Melanocyte of skin (primary cell): ENCODE data around the gene PSORS1C2. TPM values are rescaled to one million over a fixed set of nuclear protein-coding genes. Genes with fewer than 3 reads are reported as not detected.

ENCODE experiments used
- small RNA-seq, 2 donors: library from RNA; depleted of rRNA; stranded (forward); fragments of <200 nt; gene quantifications; one replicate each; pipeline ENCODE3, GENCODE V24; 2012
- total RNA-seq, 2 donors: library from RNA; depleted of rRNA; stranded (reverse); fragments of >200 nt; gene quantifications; 2 replicates each; pipeline ENCODE4 v1.2.3, GENCODE V29; 2012

Gene PSORS1C2
- total RNA-seq, result not detected

DNA sequence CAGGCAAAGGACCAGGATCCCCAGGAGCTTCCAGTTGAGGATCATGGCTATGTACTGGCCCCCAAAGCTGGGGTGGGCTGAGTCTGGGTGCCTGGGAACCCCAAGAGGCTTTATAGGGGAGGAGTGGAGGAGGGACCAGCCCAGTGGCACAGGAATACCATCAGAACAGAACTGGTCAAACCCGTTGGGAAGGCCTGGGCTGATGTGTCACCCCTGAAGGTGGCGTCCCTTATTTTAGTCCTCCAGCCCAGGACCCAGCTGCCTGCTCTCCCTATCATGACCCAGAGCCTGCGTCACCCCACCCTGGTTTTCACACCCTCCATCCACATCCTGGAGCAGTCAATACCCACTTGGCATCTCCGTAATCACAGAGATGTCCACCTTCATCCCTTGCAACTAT, at the start of gene PSORS1C2:
TSS of gene PSORS1C2 (minus strand) at position 85 of the 400 bp plus-strand sequence. CDS start at position 45, 40 bp downstream.

DNA sequence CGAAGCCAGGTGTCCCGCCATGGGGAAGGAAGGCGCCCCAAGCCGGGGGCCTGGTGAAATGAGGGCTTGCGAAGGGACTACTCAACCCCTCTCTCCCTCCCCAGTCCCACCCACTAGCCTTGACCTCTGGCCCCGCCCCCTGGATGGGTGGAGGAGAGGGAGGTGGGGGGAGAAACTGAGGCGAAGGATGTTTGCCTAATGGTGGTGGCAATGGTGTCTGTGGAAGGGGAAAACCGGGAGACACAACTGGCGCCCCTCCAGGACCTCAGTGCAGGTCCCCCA, 31.7 kb upstream of the PSORS1C2 start, which contains the start of gene POU5F1:
TSS of gene POU5F1 (minus strand) at position 83 of the 282 bp plus-strand sequence. CDS start at position 21, 62 bp downstream.

DNA sequence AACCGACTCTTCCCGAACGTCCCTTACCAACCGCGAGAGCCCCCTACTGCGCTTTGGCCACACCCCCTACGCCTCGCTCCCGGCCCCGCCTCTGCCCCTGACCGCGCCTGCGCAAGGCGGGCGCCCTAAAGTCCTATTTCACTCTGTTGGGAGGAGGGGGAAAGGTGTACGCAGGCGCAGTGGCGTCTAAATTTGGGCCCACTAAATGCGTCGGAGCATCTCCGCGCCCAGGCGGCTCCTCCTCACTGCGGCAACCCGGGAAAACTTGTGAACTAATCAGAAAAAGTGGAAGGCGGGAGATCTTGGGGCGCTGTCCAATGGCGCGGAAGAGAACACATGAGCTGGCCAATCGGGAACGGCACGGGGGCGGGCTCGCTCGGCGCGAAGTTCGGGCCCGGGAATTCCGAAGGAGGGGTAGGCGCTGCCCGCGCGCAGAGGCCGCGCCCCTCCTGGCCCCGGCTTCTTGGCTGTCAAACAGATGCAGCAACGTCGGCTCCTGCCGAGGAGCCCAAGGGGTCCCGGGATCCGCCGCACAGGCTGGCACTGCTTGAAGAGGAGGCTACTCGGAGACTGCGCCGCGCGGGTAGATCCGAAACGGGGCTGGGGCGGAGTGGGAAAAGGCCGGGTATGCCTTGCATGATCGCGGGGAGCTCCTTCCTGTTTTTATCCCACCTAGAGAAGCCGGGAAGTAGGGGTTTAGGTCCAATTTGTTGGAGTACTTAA, 19.4 kb upstream of the PSORS1C2 start, which contains the start of gene TCF19:
TSS of gene TCF19 (plus strand) at position 450 of the 723 bp plus-strand sequence. CDS start 881 bp downstream, outside the sequence.

DNA sequence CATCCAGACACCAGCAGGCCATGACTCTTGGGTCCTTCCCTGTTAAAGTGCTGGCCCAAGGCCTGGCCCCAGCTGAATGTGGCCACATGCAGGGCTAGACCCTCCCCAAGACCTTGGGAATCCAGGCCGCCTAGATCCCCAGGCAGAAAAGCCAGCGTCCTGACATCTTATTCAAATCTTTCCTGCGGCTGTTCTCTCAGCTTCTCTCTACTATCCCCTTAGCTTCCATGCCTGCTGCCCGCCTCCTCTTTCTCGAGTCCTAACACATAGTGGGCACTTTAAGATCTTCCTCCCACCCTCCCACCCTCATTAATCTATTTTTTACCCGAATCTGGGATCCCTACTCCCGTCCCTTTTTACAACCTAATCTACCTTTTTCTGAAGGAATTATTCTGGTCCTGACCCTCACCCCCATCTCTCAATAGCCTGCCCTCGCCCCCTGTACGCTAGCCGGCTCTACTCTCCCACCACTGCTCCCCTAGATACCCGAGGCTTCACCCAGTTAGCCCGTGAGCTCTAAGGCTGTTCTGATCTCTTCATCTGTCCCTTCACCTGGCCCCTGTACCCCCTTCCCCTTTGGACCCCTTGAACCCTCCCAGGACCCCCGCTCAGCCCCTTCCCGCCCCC, 18.8 kb upstream of the PSORS1C2 start, which contains the start of gene CCHCR1:
TSS of gene CCHCR1 (minus strand) at position 290 of the 627 bp plus-strand sequence. CDS start at position 88, 202 bp downstream.

DNA sequence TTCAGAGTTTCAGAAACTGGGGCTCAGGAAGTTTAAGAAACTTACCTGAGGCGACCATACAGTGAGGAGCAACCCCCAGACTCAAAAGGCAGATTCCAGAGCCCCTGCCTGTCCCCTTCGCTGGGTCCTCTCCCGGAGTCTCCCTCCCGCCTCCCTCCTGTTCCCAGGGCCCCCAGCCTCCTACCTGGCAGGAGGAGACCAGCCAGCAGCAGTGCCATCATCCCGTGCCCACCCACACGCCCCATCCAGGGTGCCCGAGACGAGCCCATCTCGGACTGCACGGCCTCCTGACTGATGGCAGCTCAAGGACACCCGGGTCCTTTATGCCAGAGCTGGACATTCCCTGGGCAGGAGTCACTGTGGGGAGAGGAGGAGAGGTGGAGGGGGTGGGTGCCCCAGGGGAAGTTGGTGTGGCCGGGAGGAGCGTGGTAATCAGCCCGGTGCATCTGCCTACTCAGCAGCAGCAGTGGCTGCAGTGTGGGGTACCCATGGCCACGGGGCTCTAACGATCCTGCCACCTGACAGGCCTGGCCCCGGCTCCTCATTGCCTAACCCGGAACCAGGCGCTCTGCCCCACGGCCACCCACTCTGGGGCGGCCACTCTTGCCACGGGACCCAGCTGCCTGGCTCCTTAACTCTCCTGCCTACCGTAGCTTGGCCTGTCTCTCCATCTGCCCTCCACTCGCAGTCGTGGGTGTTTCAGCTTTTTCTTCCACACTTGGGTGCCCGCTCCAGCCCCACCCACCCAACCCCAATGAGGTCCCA, 18.5 kb downstream of the PSORS1C2 start, which contains the start of gene CDSN:
TSS of gene CDSN (minus strand) at position 296 of the 765 bp plus-strand sequence. CDS start at position 269, 27 bp downstream.

DNA sequence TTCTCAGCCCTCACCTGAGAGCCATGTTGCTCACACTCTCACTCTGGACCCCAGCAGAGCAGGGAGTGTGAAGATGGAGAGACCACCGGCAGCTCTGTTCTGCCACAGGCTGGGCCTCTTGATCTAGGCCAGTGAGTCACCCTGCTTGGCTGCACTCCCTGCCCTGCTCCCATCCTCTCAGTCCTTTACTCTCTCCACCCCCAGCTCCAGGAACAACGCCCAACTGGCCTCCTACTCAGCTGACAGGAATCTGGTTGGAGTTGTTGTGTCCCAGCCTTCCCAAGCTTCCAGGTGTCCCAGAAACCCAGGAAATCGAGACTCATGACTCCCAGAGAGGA, 24.4 kb downstream of the PSORS1C2 start, which contains the start of gene PSORS1C1:
TSS of gene PSORS1C1 (plus strand) at position 260 of the 338 bp plus-strand sequence. CDS start 14,833 bp downstream, outside the sequence.

DNA sequence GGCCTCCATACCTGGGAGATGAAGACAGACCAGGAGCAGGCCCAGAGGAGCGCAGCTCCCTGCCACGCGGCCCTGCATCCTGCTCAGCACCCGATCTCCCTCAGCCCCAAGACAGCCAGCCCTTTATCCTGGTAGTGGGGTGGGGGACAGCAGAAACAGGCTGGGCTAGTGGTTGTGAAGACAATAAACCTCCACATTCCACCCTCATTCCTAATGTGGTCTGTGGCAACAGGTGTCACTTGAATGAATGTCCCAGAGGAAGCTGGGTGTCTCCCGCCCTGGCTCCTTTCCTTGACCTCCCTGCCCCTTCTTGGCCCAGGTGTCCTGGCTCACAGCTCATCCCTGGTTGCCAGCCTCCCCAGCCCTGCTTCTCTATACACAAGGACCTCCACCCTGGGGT, 26.4 kb downstream of the PSORS1C2 start, which contains the start of gene C6orf15:
TSS of gene C6orf15 (minus strand) at position 98 of the 400 bp plus-strand sequence. CDS start at position 78, 20 bp downstream.

Small RNA genes lying within 50 kb of the gene (small RNA-seq; reads per million reads assigned to genes)
- 0 reads per million in 2 donors for gene POLR2LP1

Other genes starting within 250 kb of the PSORS1C2 start
- 10 to 100 TPM; 12.0 to 17.3 TPM for gene GTF2H4, start 230.9 kb downstream of the PSORS1C2 start, total RNA-seq
- 10 to 100 TPM; 19.3 to 24.8 TPM for gene VARS2, start 224.8 kb downstream of the PSORS1C2 start, total RNA-seq
- not detected for gene SFTA2, start 206.9 kb downstream of the PSORS1C2 start, total RNA-seq
- gene MUCL3, start 198.1 kb downstream of the PSORS1C2 start, total RNA-seq, result not detected
- gene MUC21, start 155.3 kb downstream of the PSORS1C2 start, total RNA-seq, result not detected
- not detected for gene MUC22, start 128.6 kb downstream of the PSORS1C2 start, total RNA-seq
- not detected for gene C6orf15, start 26.5 kb downstream of the PSORS1C2 start, total RNA-seq
- under 1 TPM; under 0.01 to 0.67 TPM for gene PSORS1C1, start 24.3 kb downstream of the PSORS1C2 start, total RNA-seq
- under 1 TPM in 1 of 2 donors, not detected in 1; under 0.01 TPM for gene CDSN, start 18.6 kb downstream of the PSORS1C2 start, total RNA-seq
- 10 to 100 TPM; 10.7 to 16.7 TPM for gene CCHCR1, start 18.7 kb upstream of the PSORS1C2 start, total RNA-seq
- gene TCF19, start 19.5 kb upstream of the PSORS1C2 start, total RNA-seq, result 10 to 100 TPM; 15.5 to 23.6 TPM
- not detected for gene POU5F1, start 31.6 kb upstream of the PSORS1C2 start, total RNA-seq
- gene HLA-C, start 133.0 kb upstream of the PSORS1C2 start, total RNA-seq, result 1,000 to 10,000 TPM; 1,046 to 1,054 TPM
- 1,000 to 10,000 TPM in 1 of 2 donors, 100 to 1,000 TPM in 1; 667 to 1,189 TPM for gene HLA-B, start 218.1 kb upstream of the PSORS1C2 start, total RNA-seq